ENCODE results near the gene KRTAP12-3.
"Not testable (repeated sequence)": the region's sequence is repeated elsewhere in the genome, so short reads cannot be mapped to it uniquely, and the experiment has no call there.

Gene KRTAP12-3

GRCh38 chr21:44689740-44690139, 32.0 kb downstream of the KRTAP12-3 start:
- 95% methylated on average over 3 of the region's 3 CpGs for WGBS
- Histone ChIP-seq H3K4me1 (ENCODE audit: insufficient read depth, low read length) (peaks cover 13% of the 10 kb centered on the region), H3K9me3 (ENCODE audit: insufficient read depth, low read depth, low read length) (peaks cover 14% of the 10 kb centered on the region)
- H3K36me3 ChIP-seq (ENCODE audit: insufficient read depth, low read length); H3K27me3 ChIP-seq (ENCODE audit: insufficient read depth, low read length); H3K9ac ChIP-seq (ENCODE audit: low read depth, low read length); H3K27ac ChIP-seq (ENCODE audit: low read depth, low read length); H3K4me3 ChIP-seq (ENCODE audit: low read length): not testable (repeated sequence)

- Histone ChIP-seq H3K9ac (ENCODE audit: low read depth, low read length) (no peak overlapping the region), H3K4me3 (ENCODE audit: low read length) (no peak overlapping the region), H3K4me1 (ENCODE audit: insufficient read depth, low read length) (peaks cover 15% of the 10 kb centered on the region), H3K36me3 (ENCODE audit: insufficient read depth, low read length) (no peaks in the 10 kb centered on the region), H3K27ac (ENCODE audit: low read depth, low read length) (no peak overlapping the region), H3K9me3 (ENCODE audit: insufficient read depth, low read depth, low read length) (peaks cover 14% of the 10 kb centered on the region), H3K27me3 (ENCODE audit: insufficient read depth, low read length) (no peaks in the 10 kb centered on the region)
- 85% methylated on average over 2 of the region's 2 CpGs for WGBS
These were observed 34.0 kb downstream of the KRTAP12-3 start for GRCh38 chr21:44691686-44692085.

DNA sequence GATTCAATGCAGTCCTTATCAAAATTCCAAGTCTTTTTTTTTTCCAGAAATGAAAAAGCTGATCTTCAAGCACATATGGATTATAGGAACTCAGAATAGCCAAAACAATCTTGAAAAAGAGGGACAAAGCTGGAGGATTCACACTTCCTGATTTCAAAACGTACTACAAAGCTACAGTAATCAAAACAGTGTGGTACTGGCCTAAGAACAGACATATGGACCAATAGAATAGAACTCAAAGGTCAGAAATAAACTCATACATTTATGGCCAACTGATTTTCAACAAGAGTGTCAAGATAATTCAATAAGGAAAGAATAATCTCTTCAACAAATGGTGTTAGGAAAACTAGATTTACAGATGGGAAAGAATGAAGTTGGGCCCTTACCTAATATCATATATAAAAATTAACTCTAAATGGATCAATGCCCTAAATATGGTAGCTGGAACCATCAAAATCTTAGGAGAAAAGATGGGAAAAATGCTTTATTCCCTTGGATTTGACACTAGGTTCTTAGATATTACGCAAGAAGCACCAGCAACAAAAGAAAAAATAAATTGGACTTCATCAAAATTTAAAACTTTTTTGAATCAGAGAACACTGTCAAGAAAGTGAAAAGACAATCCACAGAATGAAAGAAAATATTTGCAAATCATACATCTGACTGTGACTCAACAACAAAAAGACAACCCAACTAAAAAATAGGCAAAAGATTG, 35.2 kb downstream of the KRTAP12-3 start:
- H3K27ac ChIP-seq (ENCODE audit: low read depth, low read length): no peak overlapping the region
- H3K4me3 ChIP-seq (ENCODE audit: low read length): no peak overlapping the region
- WGBS: 67% methylated on average over 2 of the region's 2 CpGs
- no peaks in the 10 kb centered on the region for H3K27me3 ChIP-seq (ENCODE audit: insufficient read depth, low read length)
- peaks cover 14% of the 10 kb centered on the region for H3K9me3 ChIP-seq (ENCODE audit: insufficient read depth, low read depth, low read length)
- peaks cover 15% of the 10 kb centered on the region for H3K4me1 ChIP-seq (ENCODE audit: insufficient read depth, low read length)
- H3K9ac ChIP-seq (ENCODE audit: low read depth, low read length): no peak overlapping the region
- H3K36me3 ChIP-seq (ENCODE audit: insufficient read depth, low read length): no peaks in the 10 kb centered on the region

DNA sequence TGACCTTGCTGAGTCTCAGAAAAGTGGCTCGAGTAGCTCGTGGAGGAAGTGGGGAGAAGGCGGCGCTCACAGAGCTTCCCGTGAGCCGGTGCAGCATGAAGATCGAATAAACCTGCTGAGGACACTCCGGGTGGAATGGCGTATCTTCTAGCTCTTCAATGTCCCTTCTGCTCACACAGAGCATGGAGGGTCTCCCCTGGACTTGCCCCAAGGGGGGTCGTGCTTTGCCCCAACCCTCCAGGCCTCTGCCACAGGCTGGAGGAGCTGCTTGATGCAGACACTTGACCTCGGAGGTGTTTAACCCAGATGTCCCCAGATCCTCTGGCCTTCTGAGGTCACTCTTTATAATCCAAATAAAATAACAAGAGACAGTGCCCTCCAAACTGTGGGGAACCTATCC, 37.0 kb downstream of the KRTAP12-3 start:
- Histone ChIP-seq H3K9me3 (ENCODE audit: insufficient read depth, low read depth, low read length) (peaks cover 14% of the 10 kb centered on the region), H3K9ac (ENCODE audit: low read depth, low read length) (no peak overlapping the region), H3K36me3 (ENCODE audit: insufficient read depth, low read length) (no peaks in the 10 kb centered on the region), H3K27me3 (ENCODE audit: insufficient read depth, low read length) (no peaks in the 10 kb centered on the region), H3K4me3 (ENCODE audit: low read length) (no peak overlapping the region), H3K4me1 (ENCODE audit: insufficient read depth, low read length) (peaks cover 25% of the 10 kb centered on the region), H3K27ac (ENCODE audit: low read depth, low read length) (no peak overlapping the region)
- 80% methylated on average over 11 of the region's 11 CpGs for WGBS

GRCh38 chr21:44695184-44695583, 37.5 kb downstream of the KRTAP12-3 start:
- Histone ChIP-seq H3K9me3 (ENCODE audit: insufficient read depth, low read depth, low read length) (peaks cover 14% of the 10 kb centered on the region), H3K36me3 (ENCODE audit: insufficient read depth, low read length) (no peaks in the 10 kb centered on the region), H3K9ac (ENCODE audit: low read depth, low read length) (no peak overlapping the region), H3K4me1 (ENCODE audit: insufficient read depth, low read length) (peaks cover 27% of the 10 kb centered on the region), H3K4me3 (ENCODE audit: low read length) (no peak overlapping the region), H3K27me3 (ENCODE audit: insufficient read depth, low read length) (no peaks in the 10 kb centered on the region), H3K27ac (ENCODE audit: low read depth, low read length) (no peak overlapping the region)
- WGBS: 76% methylated on average over 8 of the region's 8 CpGs

GRCh38 chr21:44695641-44696040, 37.9 kb downstream of the KRTAP12-3 start:
- Histone ChIP-seq H3K9me3 (ENCODE audit: insufficient read depth, low read depth, low read length) (peaks cover 14% of the 10 kb centered on the region), H3K4me3 (ENCODE audit: low read length) (no peak overlapping the region), H3K36me3 (ENCODE audit: insufficient read depth, low read length) (no peaks in the 10 kb centered on the region), H3K27ac (ENCODE audit: low read depth, low read length) (no peak overlapping the region), H3K4me1 (ENCODE audit: insufficient read depth, low read length) (peaks cover 27% of the 10 kb centered on the region), H3K9ac (ENCODE audit: low read depth, low read length) (no peak overlapping the region), H3K27me3 (ENCODE audit: insufficient read depth, low read length) (no peaks in the 10 kb centered on the region)
- WGBS: 86% methylated on average over 8 of the region's 8 CpGs

- 70% methylated on average over 9 of the region's 10 CpGs for WGBS
- Histone ChIP-seq H3K9ac (ENCODE audit: low read depth, low read length) (no peak overlapping the region), H3K36me3 (ENCODE audit: insufficient read depth, low read length) (no peaks in the 10 kb centered on the region), H3K27ac (ENCODE audit: low read depth, low read length) (no peak overlapping the region), H3K27me3 (ENCODE audit: insufficient read depth, low read length) (no peaks in the 10 kb centered on the region), H3K4me1 (ENCODE audit: insufficient read depth, low read length) (peaks cover 27% of the 10 kb centered on the region), H3K4me3 (ENCODE audit: low read length) (no peak overlapping the region), H3K9me3 (ENCODE audit: insufficient read depth, low read depth, low read length) (peaks cover 14% of the 10 kb centered on the region)
These were observed 38.8 kb downstream of the KRTAP12-3 start for GRCh38 chr21:44696572-44696971.

DNA sequence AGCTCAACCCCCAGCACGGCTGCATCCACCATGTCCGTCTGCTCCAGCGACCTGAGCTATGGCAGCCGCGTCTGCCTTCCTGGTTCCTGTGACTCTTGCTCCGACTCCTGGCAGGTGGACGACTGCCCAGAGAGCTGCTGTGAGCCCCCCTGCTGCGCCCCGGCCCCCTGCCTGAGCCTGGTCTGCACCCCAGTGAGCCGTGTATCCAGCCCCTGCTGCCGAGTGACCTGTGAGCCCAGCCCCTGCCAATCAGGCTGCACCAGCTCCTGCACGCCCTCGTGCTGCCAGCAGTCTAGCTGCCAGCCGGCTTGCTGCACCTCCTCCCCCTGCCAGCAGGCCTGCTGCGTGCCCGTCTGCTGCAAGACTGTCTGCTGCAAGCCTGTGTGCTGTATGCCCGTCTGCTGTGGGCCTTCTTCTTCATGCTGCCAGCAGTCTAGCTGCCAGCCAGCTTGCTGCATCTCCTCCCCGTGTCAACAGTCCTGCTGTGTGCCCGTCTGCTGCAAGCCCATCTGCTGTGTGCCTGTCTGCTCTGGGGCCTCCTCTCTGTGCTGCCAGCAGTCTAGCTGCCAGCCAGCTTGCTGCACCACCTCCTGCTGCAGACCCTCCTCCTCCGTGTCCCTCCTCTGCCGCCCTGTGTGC, 39.6 kb downstream of the KRTAP12-3 start, which contains the start of gene KRTAP10-12:
KRTAP10-12 (plus strand) TSS at position 1 of the 639 bp plus-strand sequence; CDS start at position 31, 30 bp downstream.
- not testable (repeated sequence) for H3K27me3 ChIP-seq (ENCODE audit: insufficient read depth, low read length); H3K4me3 ChIP-seq (ENCODE audit: low read length); H3K36me3 ChIP-seq (ENCODE audit: insufficient read depth, low read length); H3K27ac ChIP-seq (ENCODE audit: low read depth, low read length); H3K9ac ChIP-seq (ENCODE audit: low read depth, low read length)
- Histone ChIP-seq H3K9me3 (ENCODE audit: insufficient read depth, low read depth, low read length) (peaks cover 14% of the 10 kb centered on the region), H3K4me1 (ENCODE audit: insufficient read depth, low read length) (peaks cover 27% of the 10 kb centered on the region)
- WGBS: 59% methylated on average over 20 of the region's 21 CpGs

DNA sequence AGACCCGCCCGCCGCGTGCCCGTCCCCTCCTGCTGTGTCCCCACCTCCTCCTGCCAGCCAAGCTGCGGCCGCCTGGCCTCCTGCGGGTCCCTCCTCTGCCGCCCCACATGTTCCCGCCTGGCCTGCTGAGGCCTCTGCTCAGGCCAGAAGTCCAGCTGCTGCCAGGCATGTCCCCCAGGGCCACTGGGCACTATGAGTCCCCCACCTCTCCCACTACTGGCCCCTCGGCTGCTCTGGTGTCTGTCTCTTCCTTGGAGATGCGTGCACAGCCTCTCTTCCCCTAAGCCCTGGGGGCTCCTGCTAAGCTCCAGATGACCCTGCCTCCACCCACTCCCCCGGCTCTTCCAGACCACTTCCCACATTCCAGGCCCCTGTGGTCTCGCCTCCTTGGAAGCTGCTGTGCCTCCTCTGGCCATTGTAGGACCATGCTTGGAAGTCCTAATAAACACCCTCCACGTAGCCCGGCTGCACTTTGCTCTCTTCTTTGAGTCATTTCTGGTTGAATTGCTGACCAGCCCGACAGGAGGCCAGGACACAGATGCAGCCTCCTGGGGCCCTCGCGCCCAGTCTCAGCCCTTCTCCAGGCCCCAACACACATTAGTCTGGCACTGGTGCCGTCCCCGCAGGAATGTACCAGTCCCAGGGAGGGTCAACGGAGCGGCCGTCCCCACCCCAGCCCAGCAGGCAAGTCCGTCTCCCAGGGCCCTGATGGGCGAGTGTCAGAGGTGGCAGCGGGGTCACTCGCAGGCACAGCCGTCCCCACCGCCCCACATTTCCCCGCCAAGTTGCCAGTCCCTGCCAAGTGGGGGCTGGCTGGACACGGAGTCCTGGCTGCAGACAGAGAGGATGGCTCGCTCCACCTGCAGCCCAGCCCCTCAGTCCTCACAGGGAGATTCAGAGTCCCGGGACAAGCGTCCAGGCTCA, 40.3 kb downstream of the KRTAP12-3 start:
- peaks cover 8% of the 10 kb centered on the region; the same call in 1 of the 2 replicates for H3K9me3 ChIP-seq (ENCODE audit: insufficient read depth, low read depth, low read length)
- H3K4me1 ChIP-seq (ENCODE audit: insufficient read depth, low read length): peaks cover 33% of the 10 kb centered on the region
- no peaks in the 10 kb centered on the region for H3K27me3 ChIP-seq (ENCODE audit: insufficient read depth, low read length)
- H3K9ac ChIP-seq (ENCODE audit: low read depth, low read length): no peak overlapping the region
- H3K27ac ChIP-seq (ENCODE audit: low read depth, low read length): no peak overlapping the region
- no peak overlapping the region for H3K4me3 ChIP-seq (ENCODE audit: low read length)
- WGBS: 47% methylated on average over 35 of the region's 35 CpGs
- H3K36me3 ChIP-seq (ENCODE audit: insufficient read depth, low read length): no peaks in the 10 kb centered on the region

- WGBS: 81% methylated on average over 17 of the region's 17 CpGs
- H3K27me3 ChIP-seq (ENCODE audit: insufficient read depth, low read length): peaks cover 14% of the 10 kb centered on the region
- no peaks in the 10 kb centered on the region for H3K9me3 ChIP-seq (ENCODE audit: insufficient read depth, low read depth, low read length)
- H3K27ac ChIP-seq (ENCODE audit: low read depth, low read length): no peak overlapping the region
- H3K4me3 ChIP-seq (ENCODE audit: low read length): no peak overlapping the region
- no peak overlapping the region for H3K9ac ChIP-seq (ENCODE audit: low read depth, low read length)
- no peaks in the 10 kb centered on the region for H3K36me3 ChIP-seq (ENCODE audit: insufficient read depth, low read length)
- H3K4me1 ChIP-seq (ENCODE audit: insufficient read depth, low read length): peaks cover 47% of the 10 kb centered on the region
These were observed 41.8 kb downstream of the KRTAP12-3 start for GRCh38 chr21:44699502-44700001.

Measured in HUES64 (cell line).